C4-2B (cell line): ENCODE data around the gene DEAF1.

Experiments used
- CTCF ChIP-seq: fragments of 450-650 bp; conservative IDR thresholded peaks from 2 replicates; pipeline ENCODE4 v1.5.1; 2017; ENCODE audit warnings: mild to moderate bottlenecking
- ZFX ChIP-seq: fragments of 450-650 bp; IDR thresholded peaks from 2 replicates; pipeline ENCODE4 v1.6.1; 2017

GRCh38 chr11:621838-622237 is 73.2 kb downstream of the DEAF1 start:
- TF ChIP-seq CTCF (no peak), ZFX (no peak)
